Measurements from ENCODE around the gene CTIF.

Gene CTIF

DNA sequence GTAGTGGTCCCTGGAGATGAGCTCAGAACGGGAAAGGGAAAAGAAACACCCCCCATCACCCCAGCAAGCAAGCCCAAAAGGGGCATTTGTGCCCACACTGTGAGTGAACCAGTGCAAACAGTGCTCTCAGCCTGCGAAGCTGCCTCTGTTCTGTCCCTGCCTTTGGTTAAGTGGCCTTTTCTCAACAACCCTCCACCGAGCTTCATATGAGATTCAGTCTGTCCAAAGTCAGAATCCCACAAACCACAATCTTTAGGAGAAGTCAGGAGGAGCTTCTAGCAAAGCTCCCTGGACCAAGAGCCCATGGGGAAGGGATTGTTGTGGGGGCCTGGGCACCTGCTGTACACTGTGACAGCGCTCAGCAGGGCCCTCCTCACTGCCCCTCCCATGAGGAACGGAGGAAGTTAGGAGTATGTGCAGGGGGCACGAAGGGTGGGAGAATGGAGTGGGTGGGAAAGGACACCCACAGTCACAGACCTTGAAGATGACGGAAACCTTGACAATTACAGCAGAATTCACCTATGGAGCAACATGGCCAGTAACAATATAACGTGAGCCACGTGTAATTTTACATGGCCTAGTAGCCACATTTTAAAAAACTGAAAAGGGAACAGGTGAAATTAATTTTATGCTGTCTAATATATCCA, 292.4 kb downstream of the CTIF start:
- Histone ChIP-seq H3F3A (ENCODE audit: insufficient read depth) (no peaks in the 10 kb centered on the region), H3K9me3 (ENCODE audit: insufficient read depth, low read length) (no peaks in the 10 kb centered on the region), H3K4me2 (ENCODE audit: low read depth, low read length, poor library complexity, severe bottlenecking) (no peak overlapping the region), H3K79me2 (ENCODE audit: insufficient read depth, low read length) (no peaks in the 10 kb centered on the region), H3K27ac (ENCODE audit: low read depth, low read length) (no peak overlapping the region), H3K9me2 (replicated peaks; ENCODE audit: insufficient read depth, low read length) (no peaks in the 10 kb centered on the region), H3K27me3 (ENCODE audit: low read length) (no peaks in the 10 kb centered on the region), H3K4me3 (ENCODE audit: insufficient read depth, low read length, poor library complexity, severe bottlenecking) (no peak overlapping the region), H3K9ac (ENCODE audit: low read length) (no peak overlapping the region), H2AFZ (ENCODE audit: low read depth, low read length, severe bottlenecking) (no peak overlapping the region), H3K36me3 (ENCODE audit: low read length) (no peaks in the 10 kb centered on the region), H4K20me1 (ENCODE audit: low read depth, low read length) (no peaks in the 10 kb centered on the region)
- TF ChIP-seq EZH2phosphoT487 (conservative IDR thresholded peaks at IDR 0.05; ENCODE audit: low read length) = no peak
- TF ChIP-seq, protein P1, sequence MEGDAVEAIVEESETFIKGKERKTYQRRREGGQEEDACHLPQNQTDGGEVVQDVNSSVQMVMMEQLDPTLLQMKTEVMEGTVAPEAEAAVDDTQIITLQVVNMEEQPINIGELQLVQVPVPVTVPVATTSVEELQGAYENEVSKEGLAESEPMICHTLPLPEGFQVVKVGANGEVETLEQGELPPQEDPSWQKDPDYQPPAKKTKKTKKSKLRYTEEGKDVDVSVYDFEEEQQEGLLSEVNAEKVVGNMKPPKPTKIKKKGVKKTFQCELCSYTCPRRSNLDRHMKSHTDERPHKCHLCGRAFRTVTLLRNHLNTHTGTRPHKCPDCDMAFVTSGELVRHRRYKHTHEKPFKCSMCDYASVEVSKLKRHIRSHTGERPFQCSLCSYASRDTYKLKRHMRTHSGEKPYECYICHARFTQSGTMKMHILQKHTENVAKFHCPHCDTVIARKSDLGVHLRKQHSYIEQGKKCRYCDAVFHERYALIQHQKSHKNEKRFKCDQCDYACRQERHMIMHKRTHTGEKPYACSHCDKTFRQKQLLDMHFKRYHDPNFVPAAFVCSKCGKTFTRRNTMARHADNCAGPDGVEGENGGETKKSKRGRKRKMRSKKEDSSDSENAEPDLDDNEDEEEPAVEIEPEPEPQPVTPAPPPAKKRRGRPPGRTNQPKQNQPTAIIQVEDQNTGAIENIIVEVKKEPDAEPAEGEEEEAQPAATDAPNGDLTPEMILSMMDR (IDR thresholded peaks at IDR 0.05; ENCODE audit: insufficient read depth, low read length, poor library complexity, severe bottlenecking) = no peak

DNA sequence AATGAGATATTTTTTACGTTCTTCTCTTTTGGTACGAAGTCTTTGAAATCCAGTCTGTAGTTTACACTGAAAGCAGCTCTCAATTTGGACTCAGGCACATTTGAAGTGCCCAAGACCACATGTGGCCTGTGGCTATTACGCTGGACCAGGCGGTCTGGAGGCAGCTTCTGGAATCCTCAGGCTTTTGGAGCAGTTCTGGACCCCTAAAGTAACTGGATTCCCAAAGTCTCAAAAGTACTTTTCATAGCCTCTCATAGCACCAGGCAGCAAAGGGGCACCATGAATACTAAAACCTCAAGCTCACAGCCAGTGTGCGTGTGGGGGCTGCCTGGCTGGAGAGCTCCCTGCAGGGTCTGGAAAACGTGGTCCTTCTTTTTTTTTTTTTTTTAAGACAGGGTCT, 293.0 kb downstream of the CTIF start:
- TF ChIP-seq EZH2phosphoT487 (conservative IDR thresholded peaks at IDR 0.05; ENCODE audit: low read length) = no peak
- TF ChIP-seq, protein P1 (IDR thresholded peaks at IDR 0.05; ENCODE audit: insufficient read depth, low read length, poor library complexity, severe bottlenecking) = no peak
- Histone ChIP-seq H3K27me3 (ENCODE audit: low read length) (no peaks in the 10 kb centered on the region), H3K27ac (ENCODE audit: low read depth, low read length) (no peak overlapping the region), H3K4me2 (ENCODE audit: low read depth, low read length, poor library complexity, severe bottlenecking) (no peak overlapping the region), H3K9me2 (replicated peaks; ENCODE audit: insufficient read depth, low read length) (no peaks in the 10 kb centered on the region), H3K9me3 (ENCODE audit: insufficient read depth, low read length) (no peaks in the 10 kb centered on the region), H3K79me2 (ENCODE audit: insufficient read depth, low read length) (no peaks in the 10 kb centered on the region), H3F3A (ENCODE audit: insufficient read depth) (no peaks in the 10 kb centered on the region), H4K20me1 (ENCODE audit: low read depth, low read length) (no peaks in the 10 kb centered on the region), H2AFZ (ENCODE audit: low read depth, low read length, severe bottlenecking) (no peak overlapping the region), H3K36me3 (ENCODE audit: low read length) (no peaks in the 10 kb centered on the region), H3K4me3 (ENCODE audit: insufficient read depth, low read length, poor library complexity, severe bottlenecking) (no peak overlapping the region), H3K9ac (ENCODE audit: low read length) (no peak overlapping the region)

DNA sequence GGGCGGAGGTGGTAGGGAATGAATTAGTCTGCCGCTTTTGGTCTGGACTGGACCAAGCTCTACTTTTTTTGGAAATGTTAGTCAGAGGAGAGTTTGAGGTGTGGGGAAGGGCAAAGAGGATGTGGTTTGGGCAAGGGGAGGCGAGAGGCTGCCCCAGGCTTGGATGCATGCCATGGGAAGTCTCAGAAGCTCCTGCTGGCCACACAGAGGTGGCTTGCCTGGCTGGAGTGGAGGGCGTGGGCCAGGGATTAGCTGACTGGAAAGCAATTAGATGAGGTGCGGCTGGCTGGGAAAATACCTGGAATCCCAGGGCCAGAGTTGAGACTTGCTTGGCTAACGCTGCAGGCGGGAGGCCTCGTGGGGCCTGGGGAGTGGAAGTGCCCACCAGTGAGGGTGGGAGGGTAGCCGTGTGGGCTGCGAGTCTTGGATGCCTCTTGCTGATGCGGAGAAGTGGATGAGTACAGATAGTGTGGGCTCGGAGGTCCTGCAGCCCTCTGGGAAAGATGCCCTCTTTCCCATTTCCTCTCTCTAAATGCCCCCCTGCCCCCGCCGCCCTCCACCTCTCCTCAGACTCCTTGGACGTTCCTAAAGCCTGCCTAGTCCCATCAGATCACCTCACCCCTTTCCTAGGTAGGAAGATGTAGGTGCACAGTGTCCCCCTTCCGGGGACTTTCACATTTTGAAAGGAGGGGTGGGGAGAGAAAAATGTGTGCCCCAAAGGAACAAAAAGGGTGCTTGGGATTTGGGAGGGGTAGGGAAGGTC, 294.3 kb downstream of the CTIF start:
- peak overlapping the region; percentile 49 for H3K4me2 ChIP-seq (ENCODE audit: low read depth, low read length, poor library complexity, severe bottlenecking)
- no peaks in the 10 kb centered on the region for H3K9me2 ChIP-seq (replicated peaks; ENCODE audit: insufficient read depth, low read length)
- peak overlapping the region; percentile 30; the same call in 1 of the 2 replicates for H3K9ac ChIP-seq (ENCODE audit: low read length)
- no peaks in the 10 kb centered on the region for H3K36me3 ChIP-seq (ENCODE audit: low read length)
- H3K79me2 ChIP-seq (ENCODE audit: insufficient read depth, low read length) = no peaks in the 10 kb centered on the region
- no peaks in the 10 kb centered on the region for H3F3A ChIP-seq (ENCODE audit: insufficient read depth)
- TF ChIP-seq EZH2phosphoT487 (conservative IDR thresholded peaks at IDR 0.05; ENCODE audit: low read length) = no peak
- TF ChIP-seq, protein P1 (IDR thresholded peaks at IDR 0.05; ENCODE audit: insufficient read depth, low read length, poor library complexity, severe bottlenecking) = no peak
- no peak overlapping the region for H2AFZ ChIP-seq (ENCODE audit: low read depth, low read length, severe bottlenecking)
- H3K27me3 ChIP-seq (ENCODE audit: low read length) = no peaks in the 10 kb centered on the region
- no peak overlapping the region for H3K27ac ChIP-seq (ENCODE audit: low read depth, low read length)
- H4K20me1 ChIP-seq (ENCODE audit: low read depth, low read length) = no peaks in the 10 kb centered on the region
- H3K9me3 ChIP-seq (ENCODE audit: insufficient read depth, low read length) = no peaks in the 10 kb centered on the region
- no peak overlapping the region for H3K4me3 ChIP-seq (ENCODE audit: insufficient read depth, low read length, poor library complexity, severe bottlenecking)
